ENCODE measurements around the gene FBXO10. TPM values are rescaled to one million over a fixed set of nuclear protein-coding genes. Genes with fewer than 3 reads are reported as not detected.

The FBXO10 gene
- total RNA-seq, 1 experiment from 2014 or later: 5.3 TPM

GRCh38 chr9:37551468-37551867 is 24.7 kb downstream of the FBXO10 start (continued):
- no peak for TF ChIP-seq CBX3 (IDR thresholded peaks at IDR 0.05; ENCODE audit: low read depth)
- TF ChIP-seq RAD21 (IDR thresholded peaks at IDR 0.05; ENCODE audit: low read depth): no peak
- TF ChIP-seq SP1 (IDR thresholded peaks at IDR 0.05; ENCODE audit: low read depth): no peak
- TF ChIP-seq EZH2 (IDR thresholded peaks at IDR 0.05): no peak
- TF ChIP-seq POLR2A (IDR thresholded peaks at IDR 0.05; ENCODE audit: borderline replicate concordance, extremely low read depth, insufficient read depth, insufficient read length): no peak
- no peak for TF ChIP-seq ZFX (IDR thresholded peaks at IDR 0.05)
- TF ChIP-seq JUND (IDR thresholded peaks at IDR 0.05): no peak
- TF ChIP-seq, protein P1, sequence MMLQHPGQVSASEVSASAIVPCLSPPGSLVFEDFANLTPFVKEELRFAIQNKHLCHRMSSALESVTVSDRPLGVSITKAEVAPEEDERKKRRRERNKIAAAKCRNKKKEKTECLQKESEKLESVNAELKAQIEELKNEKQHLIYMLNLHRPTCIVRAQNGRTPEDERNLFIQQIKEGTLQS (IDR thresholded peaks at IDR 0.05): no peak

- no peaks in the 10 kb centered on the region for H4K20me1 ChIP-seq (ENCODE audit: insufficient read depth)
- H3K4me1 ChIP-seq (ENCODE audit: control insufficient read depth in 1 of 2, insufficient read depth in 2 of 2, low read length in 2 of 2): 0 out of 4 replicates have a peak, but pooled peaks cover 0 to 5% of the 10 kb centered on the region in 2 experiments
- no TSS peak for BruUV-seq (replicated peaks)
- H3K27ac ChIP-seq (ENCODE audit: low read depth, low read length): no peak overlapping the region
- H3K9ac ChIP-seq (ENCODE audit: low read length): no peak overlapping the region
- no peaks in the 10 kb centered on the region for H3K9me3 ChIP-seq (ENCODE audit: control insufficient read depth in 1 of 2, insufficient read depth in 1 of 2, low read depth in 1 of 2, low read length in 2 of 2)
- no peak for TF ChIP-seq SRF (IDR thresholded peaks at IDR 0.05; ENCODE audit: low read depth)
- TF ChIP-seq SP1 (IDR thresholded peaks at IDR 0.05; ENCODE audit: low read depth): no peak
- no peak for TF ChIP-seq CBX3 (IDR thresholded peaks at IDR 0.05; ENCODE audit: low read depth)
- no peak for TF ChIP-seq EZH2phosphoT487 (IDR thresholded peaks at IDR 0.05; ENCODE audit: borderline replicate concordance)
- TF ChIP-seq CEBPB (IDR thresholded peaks at IDR 0.05; ENCODE audit: low read depth): no peak
- no peak for TF ChIP-seq EZH2 (IDR thresholded peaks at IDR 0.05)
- H3K9me2 ChIP-seq (ENCODE audit: insufficient read depth): no peaks in the 10 kb centered on the region
- POLR2A ChIA-PET: no interaction called here
- DNase-seq (ENCODE audit: low read depth, low spot score) (no peak), ATAC-seq (no peak)
- H3K36me3 ChIP-seq (ENCODE audit: control insufficient read depth in 1 of 2, insufficient read depth in 2 of 2, low read length in 2 of 2): no peaks in the 10 kb centered on the region
- H3K79me2 ChIP-seq (ENCODE audit: insufficient read depth, low read length): no peaks in the 10 kb centered on the region
- H2AFZ ChIP-seq (ENCODE audit: low read depth, low read length, poor library complexity, severe bottlenecking): no peak overlapping the region
- RAD21 ChIA-PET (ENCODE audit: low non-redundant PET in 1 of 2, low total read pairs in 2 of 2, uncharacterized antibody in 2 of 2, unreplicated experiment in 2 of 2): no interaction called here
- no peak overlapping the region for H3K4me2 ChIP-seq (ENCODE audit: low read length)
- H3K4me3 ChIP-seq (replicated peaks in 1 of 2; ENCODE audit: low read depth in 1 of 2, low read length in 2 of 2): no peak overlapping the region
- CTCF ChIA-PET: no interaction called here
- intact Hi-C loops (cut with micrococcal nuclease): no loop called here
- H3K27me3 ChIP-seq (ENCODE audit: insufficient read depth, low read length): no peaks in the 10 kb centered on the region
Measured at GRCh38 chr9:37550781-37551180, 25.4 kb downstream of the FBXO10 start.

DNA sequence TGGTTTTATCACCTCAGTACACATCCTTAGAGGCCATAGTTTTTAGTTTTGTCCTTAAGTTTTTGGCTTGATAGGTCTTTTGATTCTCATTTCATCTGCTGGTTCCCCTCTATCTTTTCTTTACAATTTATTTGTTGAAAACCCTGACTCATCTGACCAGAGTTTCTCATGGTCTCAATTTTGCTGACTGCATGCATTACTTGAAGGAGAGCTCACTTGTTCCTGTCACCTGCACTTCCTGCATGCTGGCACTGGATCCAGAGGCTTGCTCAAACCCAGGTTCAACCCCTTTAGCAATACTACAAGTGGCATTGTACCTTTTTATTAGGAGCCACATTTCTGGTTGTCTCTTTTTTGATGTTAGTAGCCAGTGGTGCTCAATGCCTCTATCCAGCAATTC is 26.7 kb downstream of the FBXO10 start:
- Histone ChIP-seq H3K79me2 (ENCODE audit: insufficient read depth, low read length) (no peaks in the 10 kb centered on the region), H3K9me2 (ENCODE audit: insufficient read depth) (no peaks in the 10 kb centered on the region), H3K4me2 (ENCODE audit: low read length) (no peak overlapping the region), H3K4me3 (replicated peaks in 1 of 2; ENCODE audit: low read depth in 1 of 2, low read length in 2 of 2) (no peak overlapping the region), H3K4me1 (ENCODE audit: control insufficient read depth in 1 of 2, insufficient read depth in 2 of 2, low read length in 2 of 2) (0 out of 4 replicates have a peak, but pooled peaks cover 0 to 5% of the 10 kb centered on the region in 2 experiments), H3K27me3 (ENCODE audit: insufficient read depth, low read length) (no peaks in the 10 kb centered on the region), H3K9me3 (ENCODE audit: control insufficient read depth in 1 of 2, insufficient read depth in 1 of 2, low read depth in 1 of 2, low read length in 2 of 2) (no peaks in the 10 kb centered on the region), H3K36me3 (ENCODE audit: control insufficient read depth in 1 of 2, insufficient read depth in 2 of 2, low read length in 2 of 2) (no peaks in the 10 kb centered on the region), H2AFZ (ENCODE audit: low read depth, low read length, poor library complexity, severe bottlenecking) (no peak overlapping the region), H4K20me1 (ENCODE audit: insufficient read depth) (no peaks in the 10 kb centered on the region), H3K27ac (ENCODE audit: low read depth, low read length) (no peak overlapping the region), H3K9ac (ENCODE audit: low read length) (no peak overlapping the region)
- BruUV-seq (replicated peaks): no TSS peak
- RAD21 ChIA-PET (ENCODE audit: low non-redundant PET in 1 of 2, low total read pairs in 2 of 2, uncharacterized antibody in 2 of 2, unreplicated experiment in 2 of 2): no interaction called here
- POLR2A ChIA-PET: no interaction called here
- CTCF ChIA-PET: no interaction called here
- intact Hi-C loops (cut with micrococcal nuclease): no loop called here
- ATAC-seq: no peak
- no peak for TF ChIP-seq POLR2AphosphoS5 (IDR thresholded peaks at IDR 0.05; ENCODE audit: low read depth, low read length)
- DNase-seq (ENCODE audit: low read depth, low spot score): no peak
